H9 (cell line): ENCODE results near the gene CHRM4. TPM values are rescaled to one million over a fixed set of nuclear protein-coding genes. Genes with fewer than 3 reads are reported as not detected.

Source experiments
- DNase-seq: peaks from one replicate; pipeline ENCODE4 v3.0.0-alpha.2; 2017
- H2AFZ ChIP-seq: one replicate; pipeline ENCODE4 v1.6.1; 2013; ENCODE audit warnings: mild to moderate bottlenecking, low read length, control low read depth, moderate library complexity
- H2AK5ac ChIP-seq: 2 replicates; pipeline ENCODE4 v1.6.1; 2013; ENCODE audit warnings: low read length, control low read depth, mixed read lengths; ENCODE audit not compliant: insufficient read length
- H2BK120ac ChIP-seq: one replicate; pipeline ENCODE4 v1.6.1; 2013; ENCODE audit warnings: low read depth, mild to moderate bottlenecking, low read length, control low read depth, inconsistent platforms; ENCODE audit not compliant: poor library complexity, severe bottlenecking
- H2BK12ac ChIP-seq: 2 replicates; pipeline ENCODE4 v1.6.1; 2013; ENCODE audit warnings: low read length, control low read depth, mixed read lengths, low read depth; ENCODE audit not compliant: insufficient read length
- H2BK15ac ChIP-seq: 2 replicates; pipeline ENCODE4 v1.6.1; 2013; ENCODE audit warnings: low read depth, low read length, control low read depth
- H2BK20ac ChIP-seq: one replicate; pipeline ENCODE4 v1.6.1; 2013; ENCODE audit warnings: low read depth, mild to moderate bottlenecking, low read length, control low read depth, inconsistent platforms; ENCODE audit not compliant: poor library complexity, severe bottlenecking
- H2BK5ac ChIP-seq: 2 replicates; pipeline ENCODE4 v1.6.1; 2013; ENCODE audit warnings: low read length, control low read depth, mixed read lengths; ENCODE audit not compliant: insufficient read length
- H3K14ac ChIP-seq: 2 replicates; pipeline ENCODE4 v1.6.1; 2013; ENCODE audit warnings: low read length, control low read depth; ENCODE audit not compliant: insufficient read depth
- H3K18ac ChIP-seq: 2 replicates; pipeline ENCODE4 v1.6.1; 2013; ENCODE audit warnings: low read depth, mild to moderate bottlenecking, mixed read lengths, low read length, control low read depth; ENCODE audit not compliant: insufficient read length
- H3K23ac ChIP-seq: 2 replicates; pipeline ENCODE4 v1.6.1; 2013; ENCODE audit warnings: low read length, control low read depth, mixed read lengths, low read depth; ENCODE audit not compliant: insufficient read length
- H3K23me2 ChIP-seq: 2 replicates; pipeline ENCODE4 v1.6.1; 2013; ENCODE audit warnings: low read depth, mild to moderate bottlenecking, mixed read lengths, low read length, control low read depth; ENCODE audit not compliant: insufficient read length, poor library complexity, severe bottlenecking
- H3K27ac ChIP-seq: 2 replicates; pipeline ENCODE4 v1.5.1; 2013; ENCODE audit warnings: low read length, control low read depth, mixed read lengths, low read depth; ENCODE audit not compliant: insufficient read length
- H3K27me3 ChIP-seq: 2 replicates; pipeline ENCODE4 v1.6.1; 2013; ENCODE audit warnings: low read length, control low read depth, inconsistent platforms; ENCODE audit not compliant: insufficient read depth
- H3K4ac ChIP-seq: 2 replicates; pipeline ENCODE4 v1.6.1; 2013; ENCODE audit warnings: low read depth, mild to moderate bottlenecking, control low read depth, inconsistent platforms, low read length, moderate library complexity
- H3K4me1 ChIP-seq: 2 replicates; pipeline ENCODE4 v1.6.1; 2013; ENCODE audit warnings: low read length, control low read depth, inconsistent platforms; ENCODE audit not compliant: insufficient read depth
- H3K4me2 ChIP-seq: 2 replicates; pipeline ENCODE4 v1.6.1; 2013; ENCODE audit warnings: low read length, control low read depth, mixed read lengths; ENCODE audit not compliant: insufficient read length, insufficient read depth
- H3K56ac ChIP-seq: 2 replicates; pipeline ENCODE4 v1.6.1; 2013; ENCODE audit warnings: low read depth, mild to moderate bottlenecking, mixed read lengths, low read length, control low read depth; ENCODE audit not compliant: insufficient read length
- H3K79me1 ChIP-seq: 2 replicates; pipeline ENCODE4 v1.6.1; 2013; ENCODE audit warnings: low read depth, mild to moderate bottlenecking, moderate library complexity, low read length, control low read depth, inconsistent platforms; ENCODE audit not compliant: insufficient read depth, poor library complexity, severe bottlenecking
- H3K79me2 ChIP-seq: 2 replicates; pipeline ENCODE4 v1.6.1; 2013; ENCODE audit warnings: low read length, control low read depth, inconsistent platforms; ENCODE audit not compliant: insufficient read depth
- H3K9ac ChIP-seq: 2 replicates; pipeline ENCODE4 v1.6.1; 2013; ENCODE audit warnings: low read length, control low read depth, mixed read lengths; ENCODE audit not compliant: insufficient read length; ENCODE audit errors: extremely low read depth
- H3K9me3 ChIP-seq: one replicate; pipeline ENCODE4 v1.6.1; 2013; ENCODE audit warnings: low read depth, low read length, inconsistent platforms; ENCODE audit not compliant: control insufficient read depth
- H3T11ph ChIP-seq: one replicate; pipeline ENCODE4 v1.6.1; 2013; ENCODE audit warnings: mild to moderate bottlenecking, low read length, control low read depth, inconsistent platforms
- H4K20me1 ChIP-seq: one replicate; pipeline ENCODE4 v1.6.1; 2013; ENCODE audit not compliant: control insufficient read depth, insufficient read length, insufficient read depth
- H4K5ac ChIP-seq: 2 replicates; pipeline ENCODE4 v1.6.1; 2013; ENCODE audit warnings: low read depth, mild to moderate bottlenecking, mixed read lengths, low read length, control low read depth; ENCODE audit not compliant: insufficient read length
- H4K8ac ChIP-seq: replicated peaks from 2 replicates; pipeline ENCODE4 v1.6.1; 2013; ENCODE audit warnings: low read length, control low read depth, mixed read lengths, low read depth; ENCODE audit not compliant: insufficient read length
- H4K91ac ChIP-seq: 2 replicates; pipeline ENCODE4 v1.6.1; 2013; ENCODE audit warnings: low read depth, mild to moderate bottlenecking, moderate library complexity, mixed read lengths, low read length, control low read depth; ENCODE audit not compliant: insufficient read length
- H3K27ac Mint-ChIP-seq, 3 experiments: 2 replicates in 2 of 3; 3 replicates in 1 of 3; pipeline ENCODE4 v1.8.0; 2020 to 2021; ENCODE audit warnings: mixed read lengths in 3 of 3, mild to moderate bottlenecking in 1 of 3, moderate library complexity in 1 of 3
- H3K27me3 Mint-ChIP-seq: 2 replicates; pipeline ENCODE4 v1.8.0; 2021; ENCODE audit warnings: low read depth, mild to moderate bottlenecking, moderate library complexity, mixed read lengths
- H3K36me3 Mint-ChIP-seq, 3 experiments: 2 replicates in 2 of 3; 3 replicates in 1 of 3; pipeline ENCODE4 v1.8.0; 2020 to 2021; ENCODE audit warnings: low read depth in 3 of 3, mixed read lengths in 3 of 3; ENCODE audit not compliant: insufficient read depth in 1 of 3
- H3K4me1 Mint-ChIP-seq, 2 experiments: 2 replicates each; pipeline ENCODE4 v1.8.0; 2020; ENCODE audit warnings: mixed read lengths in 2 of 2
- H3K4me3 Mint-ChIP-seq, 2 experiments: 2 replicates in 1 of 2; 3 replicates in 1 of 2; pipeline ENCODE4 v1.8.0; 2020 to 2021; ENCODE audit warnings: mild to moderate bottlenecking in 2 of 2, mixed read lengths in 2 of 2, moderate library complexity in 1 of 2
- H3K9me3 Mint-ChIP-seq, 2 experiments: 2 replicates in 1 of 2; 3 replicates in 1 of 2; pipeline ENCODE4 v1.8.0; 2020; ENCODE audit warnings: mild to moderate bottlenecking in 2 of 2, mixed read lengths in 2 of 2, moderate library complexity in 1 of 2
- WGBS: extraction: QIAGEN DNeasy Blood & Tissue Kit; methylation state at CpG from one replicate; pipeline ENCODE4 v1.1.7; 2013; ENCODE audit warnings: missing lambda C conversion rate, low lambda C conversion rate, mixed read lengths; ENCODE audit not compliant: insufficient read length; ENCODE audit errors: extremely low coverage; 5-methylcytosine and 5-hydroxymethylcytosine counted together
- total RNA-seq: library from RNA; stranded (reverse); gene quantifications from 2 replicates; pipeline ENCODE4 v1.2.1, GENCODE V29; 2021
- TF ChIP-seq, protein P1 (sequence below): fragments of 200-600 bp; sonication (generic); conservative IDR thresholded peaks from 3 replicates; pipeline ENCODE4 v1.8.0; 2021; ENCODE audit warnings: antibody characterized with exemption, mild to moderate bottlenecking

CHRM4 gene
- total RNA-seq, 1 experiment from 2014 or later: 1.0 TPM

- H3K27me3 Mint-ChIP-seq: peaks cover 10% of the 10 kb centered on the region
Measured at GRCh38 chr11:46345131-46345597, 46.4 kb downstream of the CHRM4 start.

More at GRCh38 chr11:46345131-46345597, 46.4 kb downstream of the CHRM4 start:
- no peak overlapping the region for H4K8ac ChIP-seq
- no peak overlapping the region for H3K9ac ChIP-seq
- TF ChIP-seq, protein P1, sequence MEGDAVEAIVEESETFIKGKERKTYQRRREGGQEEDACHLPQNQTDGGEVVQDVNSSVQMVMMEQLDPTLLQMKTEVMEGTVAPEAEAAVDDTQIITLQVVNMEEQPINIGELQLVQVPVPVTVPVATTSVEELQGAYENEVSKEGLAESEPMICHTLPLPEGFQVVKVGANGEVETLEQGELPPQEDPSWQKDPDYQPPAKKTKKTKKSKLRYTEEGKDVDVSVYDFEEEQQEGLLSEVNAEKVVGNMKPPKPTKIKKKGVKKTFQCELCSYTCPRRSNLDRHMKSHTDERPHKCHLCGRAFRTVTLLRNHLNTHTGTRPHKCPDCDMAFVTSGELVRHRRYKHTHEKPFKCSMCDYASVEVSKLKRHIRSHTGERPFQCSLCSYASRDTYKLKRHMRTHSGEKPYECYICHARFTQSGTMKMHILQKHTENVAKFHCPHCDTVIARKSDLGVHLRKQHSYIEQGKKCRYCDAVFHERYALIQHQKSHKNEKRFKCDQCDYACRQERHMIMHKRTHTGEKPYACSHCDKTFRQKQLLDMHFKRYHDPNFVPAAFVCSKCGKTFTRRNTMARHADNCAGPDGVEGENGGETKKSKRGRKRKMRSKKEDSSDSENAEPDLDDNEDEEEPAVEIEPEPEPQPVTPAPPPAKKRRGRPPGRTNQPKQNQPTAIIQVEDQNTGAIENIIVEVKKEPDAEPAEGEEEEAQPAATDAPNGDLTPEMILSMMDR: peak; percentile 36; the same call in 2 of the 3 replicates
- H3K27ac ChIP-seq: no peak overlapping the region
- H3K23ac ChIP-seq: no peak overlapping the region
- no CpG with 5 or more reads among the region's 20 CpGs for WGBS
- H2BK5ac ChIP-seq: no peak overlapping the region
- no peak overlapping the region for H2BK15ac ChIP-seq
- H2AK5ac ChIP-seq: no peak overlapping the region
- H3K27me3 ChIP-seq: no peaks in the 10 kb centered on the region
- H3K23me2 ChIP-seq: peaks cover 10% of the 10 kb centered on the region
- no peak overlapping the region for H3K14ac ChIP-seq
- no peak overlapping the region for H3K4ac ChIP-seq
- peaks cover 5% of the 10 kb centered on the region for H4K20me1 ChIP-seq
- H3K36me3 Mint-ChIP-seq: peaks cover 0 to 4% (median 0%) of the 10 kb centered on the region in 3 experiments; a peak in 1 of 7 replicates
- H2AFZ ChIP-seq: no peak overlapping the region
- no peak overlapping the region for H3T11ph ChIP-seq
- H4K91ac ChIP-seq: no peak overlapping the region
- peak overlapping the region; percentile 48 to 57; a peak in 4 of 5 replicates for H3K4me3 Mint-ChIP-seq
- H3K9me3 ChIP-seq: no peaks in the 10 kb centered on the region
- H3K4me1 Mint-ChIP-seq: peaks cover 85% of the 10 kb centered on the region in 2 experiments
- H3K56ac ChIP-seq: no peak overlapping the region
- H3K4me1 ChIP-seq: peaks cover 44% of the 10 kb centered on the region
- H3K79me1 ChIP-seq: peaks cover 8% of the 10 kb centered on the region
- H2BK20ac ChIP-seq: no peak overlapping the region
- H3K27ac Mint-ChIP-seq: peak overlapping the region; percentile 48 to 75 (median 68); a peak in 4 of 7 replicates
- H3K79me2 ChIP-seq: peaks cover 10% of the 10 kb centered on the region; the same call in 1 of the 2 replicates
- H3K4me2 ChIP-seq: no peak overlapping the region
- no peak overlapping the region for H2BK120ac ChIP-seq
- H4K5ac ChIP-seq: no peak overlapping the region
- H3K9me3 Mint-ChIP-seq: no peaks in the 10 kb centered on the region; a peak in 2 of 5 replicates
- peak; percentile 83 for DNase-seq
- no peak overlapping the region for H2BK12ac ChIP-seq
- no peak overlapping the region for H3K18ac ChIP-seq
